SU-DHL-6 (cell line): ENCODE measurements around the gene VRK3.

Experiments
- H2AFZ ChIP-seq: fragments of 200-600 bp; sonication (generic); 2 replicates; pipeline ENCODE4 v1.6.1; 2014; ENCODE audit warnings: low read depth, mild to moderate bottlenecking, moderate library complexity, mixed read lengths, antibody characterized with exemption, low read length; ENCODE audit not compliant: severe bottlenecking
- H3F3A ChIP-seq: fragments of 200-600 bp; shearing (Covaris generic); 2 replicates; pipeline ENCODE4 v1.6.0; 2016; ENCODE audit warnings: antibody characterized with exemption, mild to moderate bottlenecking; ENCODE audit not compliant: insufficient read depth
- H3K27ac ChIP-seq: fragments of 200-600 bp; sonication (generic); 2 replicates; pipeline ENCODE4 v1.5.1; 2016; ENCODE audit warnings: low read depth, mild to moderate bottlenecking, low read length, moderate library complexity, mixed read lengths
- H3K27me3 ChIP-seq: fragments of 200-600 bp; sonication (generic), shearing (Covaris generic); 2 replicates; pipeline ENCODE4 v1.6.0; 2014; ENCODE audit warnings: mild to moderate bottlenecking, low read length
- H3K36me3 ChIP-seq: fragments of 200-600 bp; sonication (generic); 2 replicates; pipeline ENCODE4 v1.6.1; 2014; ENCODE audit warnings: mild to moderate bottlenecking, low read length, mixed read lengths
- H3K4me2 ChIP-seq: fragments of 300-600, 200-600 bp; shearing (Covaris generic), sonication (generic); 2 replicates; pipeline ENCODE4 v1.6.0; 2014; ENCODE audit warnings: low read length, low read depth, mild to moderate bottlenecking; ENCODE audit not compliant: poor library complexity, severe bottlenecking
- H3K4me3 ChIP-seq: fragments of 200-600 bp; sonication (generic); 2 replicates; pipeline ENCODE4 v1.5.1; 2014; ENCODE audit warnings: antibody characterized with exemption, low read length, mild to moderate bottlenecking, mixed read lengths; ENCODE audit not compliant: insufficient read depth, poor library complexity, severe bottlenecking
- H3K79me2 ChIP-seq: fragments of 200-600 bp; sonication (generic); 2 replicates; pipeline ENCODE4 v1.6.1; 2014; ENCODE audit warnings: mild to moderate bottlenecking, low read length, moderate library complexity; ENCODE audit not compliant: insufficient read depth
- H3K9ac ChIP-seq: fragments of 200-600 bp; sonication (generic); 2 replicates; pipeline ENCODE4 v1.7.0; 2014; ENCODE audit warnings: mild to moderate bottlenecking, low read length
- H3K9me2 ChIP-seq: fragments of 200-600 bp; sonication (generic); replicated peaks from 2 replicates; pipeline ENCODE4 v1.6.1; 2014; ENCODE audit warnings: low read length; ENCODE audit not compliant: insufficient read depth
- H3K9me3 ChIP-seq: fragments of 200-600 bp; sonication (generic); 2 replicates; pipeline ENCODE4 v1.6.1; 2014; ENCODE audit warnings: low read length, mixed read lengths; ENCODE audit not compliant: insufficient read depth
- H4K20me1 ChIP-seq: fragments of 200-600 bp; sonication (generic); 2 replicates; pipeline ENCODE4 v1.6.1; 2014; ENCODE audit warnings: low read depth, mild to moderate bottlenecking, antibody characterized with exemption, low read length, moderate library complexity, mixed read lengths
- EZH2phosphoT487 ChIP-seq: fragments of 200-600 bp; sonication (generic), shearing (Covaris generic); conservative IDR thresholded peaks from 2 replicates; pipeline ENCODE4 v1.6.1; 2018; ENCODE audit warnings: mild to moderate bottlenecking, antibody characterized with exemption, low read length, moderate library complexity, mixed read lengths
- TF ChIP-seq, protein P1 (sequence below): fragments of 200-600 bp; sonication (generic); IDR thresholded peaks from one replicate; pipeline ENCODE4 v1.5.1; 2017; ENCODE audit warnings: antibody characterized with exemption, mild to moderate bottlenecking, low read length, moderate library complexity; ENCODE audit not compliant: insufficient read depth, poor library complexity, severe bottlenecking

Gene VRK3

DNA sequence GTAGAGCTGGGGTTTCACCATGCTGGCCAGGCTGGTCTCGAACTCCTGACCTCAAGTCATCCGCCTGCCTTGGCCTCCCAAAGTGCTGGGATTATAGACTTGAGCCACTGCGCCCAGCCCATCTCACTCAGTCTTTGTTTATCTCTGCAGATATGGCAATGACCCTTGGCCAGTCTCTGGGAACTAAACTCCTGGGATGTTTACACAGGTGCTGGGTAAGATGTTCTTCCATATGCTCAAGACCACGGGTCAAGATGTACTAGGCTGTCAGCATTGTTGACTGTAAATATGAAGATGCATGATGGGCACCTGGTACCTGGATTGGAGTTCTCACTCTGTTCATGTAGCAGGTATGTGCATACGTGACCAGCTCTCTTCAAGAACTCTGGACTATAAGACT is 36.5 kb upstream of the VRK3 start:
- H2AFZ ChIP-seq: no peak overlapping the region
- no peak overlapping the region for H3K9ac ChIP-seq
- TF ChIP-seq EZH2phosphoT487: no peak
- TF ChIP-seq, protein P1, sequence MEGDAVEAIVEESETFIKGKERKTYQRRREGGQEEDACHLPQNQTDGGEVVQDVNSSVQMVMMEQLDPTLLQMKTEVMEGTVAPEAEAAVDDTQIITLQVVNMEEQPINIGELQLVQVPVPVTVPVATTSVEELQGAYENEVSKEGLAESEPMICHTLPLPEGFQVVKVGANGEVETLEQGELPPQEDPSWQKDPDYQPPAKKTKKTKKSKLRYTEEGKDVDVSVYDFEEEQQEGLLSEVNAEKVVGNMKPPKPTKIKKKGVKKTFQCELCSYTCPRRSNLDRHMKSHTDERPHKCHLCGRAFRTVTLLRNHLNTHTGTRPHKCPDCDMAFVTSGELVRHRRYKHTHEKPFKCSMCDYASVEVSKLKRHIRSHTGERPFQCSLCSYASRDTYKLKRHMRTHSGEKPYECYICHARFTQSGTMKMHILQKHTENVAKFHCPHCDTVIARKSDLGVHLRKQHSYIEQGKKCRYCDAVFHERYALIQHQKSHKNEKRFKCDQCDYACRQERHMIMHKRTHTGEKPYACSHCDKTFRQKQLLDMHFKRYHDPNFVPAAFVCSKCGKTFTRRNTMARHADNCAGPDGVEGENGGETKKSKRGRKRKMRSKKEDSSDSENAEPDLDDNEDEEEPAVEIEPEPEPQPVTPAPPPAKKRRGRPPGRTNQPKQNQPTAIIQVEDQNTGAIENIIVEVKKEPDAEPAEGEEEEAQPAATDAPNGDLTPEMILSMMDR: no peak
- H3K4me2 ChIP-seq: no peak overlapping the region
- no peaks in the 10 kb centered on the region for H3K9me2 ChIP-seq
- no peaks in the 10 kb centered on the region for H3K79me2 ChIP-seq
- H3K27me3 ChIP-seq: no peaks in the 10 kb centered on the region
- H3F3A ChIP-seq: no peaks in the 10 kb centered on the region
- no peak overlapping the region for H3K4me3 ChIP-seq
- H3K9me3 ChIP-seq: peaks cover 21% of the 10 kb centered on the region; the same call in 1 of the 2 replicates
- H3K36me3 ChIP-seq: no peaks in the 10 kb centered on the region
- H3K27ac ChIP-seq: no peak overlapping the region
- H4K20me1 ChIP-seq: no peaks in the 10 kb centered on the region

DNA sequence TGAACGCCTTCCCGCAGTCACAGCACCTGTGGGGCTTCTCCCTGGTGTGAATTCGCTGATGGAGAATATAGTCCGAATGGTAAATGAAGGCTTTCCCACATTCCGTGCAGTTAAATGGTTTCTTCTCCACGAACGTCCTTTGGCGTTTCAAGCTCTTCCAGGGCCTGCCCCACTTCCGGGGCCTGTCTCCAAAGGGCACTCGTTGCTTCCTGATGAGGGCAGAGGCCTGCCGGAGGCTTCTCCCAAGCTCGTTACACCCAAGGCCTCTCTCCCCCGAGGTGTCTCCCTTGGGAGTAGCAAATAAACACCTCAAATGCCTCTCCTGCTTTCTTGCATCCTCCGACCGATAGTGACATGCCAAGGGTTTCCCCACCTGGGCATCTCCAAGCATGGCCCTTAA is 34.9 kb upstream of the VRK3 start:
- Histone ChIP-seq H3K4me3 (no peak overlapping the region), H3K9ac (no peak overlapping the region)

GRCh38 chr19:50059045-50059444 is 33.9 kb upstream of the VRK3 start:
- no peak overlapping the region for H3K9ac ChIP-seq
- H3K36me3 ChIP-seq: no peaks in the 10 kb centered on the region
- no peaks in the 10 kb centered on the region for H3K27me3 ChIP-seq
- H3K9me2 ChIP-seq: no peaks in the 10 kb centered on the region
- peaks cover 21% of the 10 kb centered on the region; the same call in 1 of the 2 replicates for H3K9me3 ChIP-seq
- H3K79me2 ChIP-seq: no peaks in the 10 kb centered on the region
- TF ChIP-seq EZH2phosphoT487: no peak
- TF ChIP-seq, protein P1: no peak
- H3K4me2 ChIP-seq: no peak overlapping the region
- H3F3A ChIP-seq: no peaks in the 10 kb centered on the region
- no peak overlapping the region for H2AFZ ChIP-seq
- H3K27ac ChIP-seq: no peak overlapping the region
- H4K20me1 ChIP-seq: no peaks in the 10 kb centered on the region
- H3K4me3 ChIP-seq: no peak overlapping the region

More for the DNA sequence above, 34.9 kb upstream of the VRK3 start:
- H3K79me2 ChIP-seq: no peaks in the 10 kb centered on the region
- H3K36me3 ChIP-seq: no peaks in the 10 kb centered on the region
- H3K27me3 ChIP-seq: no peaks in the 10 kb centered on the region
- no peak overlapping the region for H3K4me2 ChIP-seq
- peaks cover 21% of the 10 kb centered on the region; the same call in 1 of the 2 replicates for H3K9me3 ChIP-seq
- TF ChIP-seq, protein P1: no peak
- TF ChIP-seq EZH2phosphoT487: no peak
- H2AFZ ChIP-seq: no peak overlapping the region
- H3K27ac ChIP-seq: no peak overlapping the region
- no peaks in the 10 kb centered on the region for H3F3A ChIP-seq
- H3K9me2 ChIP-seq: no peaks in the 10 kb centered on the region
- no peaks in the 10 kb centered on the region for H4K20me1 ChIP-seq
